AG04449 (cell line): ENCODE measurements around the gene ARL1.

Source experiments
- CTCF ChIA-PET: fragments of 350-600 bp; formaldehyde crosslinking; extraction: SDS; loops from one replicate; lab custom pipeline; 2021; ENCODE audit warnings: antibody characterized with exemption; lab: Yijun Ruan, JAX
- POLR2A ChIA-PET: fragments of 400-600, 350-600 bp; formaldehyde crosslinking; extraction: SDS; loops from one replicate; lab custom pipeline; 2020; ENCODE audit warnings: antibody characterized with exemption, inconsistent platforms; lab: Yijun Ruan, JAX
- DNase-seq: peaks from one replicate; pipeline ENCODE4 v3.0.0-alpha.2; 2010; ENCODE audit warnings: low read depth, low spot score
- H3K4me3 ChIP-seq: 2 replicates; pipeline ENCODE4 v1.5.1; 2011; ENCODE audit warnings: low read depth, mild to moderate bottlenecking, control low read depth, low read length
- TF ChIP-seq, protein P1 (sequence below): IDR thresholded peaks from one replicate; pipeline ENCODE4 v1.5.1; 2011; ENCODE audit warnings: mild to moderate bottlenecking, moderate library complexity, low read length, control low read depth, inconsistent platforms; ENCODE audit not compliant: insufficient read depth; ENCODE audit errors: missing control alignments

ARL1 gene

DNA sequence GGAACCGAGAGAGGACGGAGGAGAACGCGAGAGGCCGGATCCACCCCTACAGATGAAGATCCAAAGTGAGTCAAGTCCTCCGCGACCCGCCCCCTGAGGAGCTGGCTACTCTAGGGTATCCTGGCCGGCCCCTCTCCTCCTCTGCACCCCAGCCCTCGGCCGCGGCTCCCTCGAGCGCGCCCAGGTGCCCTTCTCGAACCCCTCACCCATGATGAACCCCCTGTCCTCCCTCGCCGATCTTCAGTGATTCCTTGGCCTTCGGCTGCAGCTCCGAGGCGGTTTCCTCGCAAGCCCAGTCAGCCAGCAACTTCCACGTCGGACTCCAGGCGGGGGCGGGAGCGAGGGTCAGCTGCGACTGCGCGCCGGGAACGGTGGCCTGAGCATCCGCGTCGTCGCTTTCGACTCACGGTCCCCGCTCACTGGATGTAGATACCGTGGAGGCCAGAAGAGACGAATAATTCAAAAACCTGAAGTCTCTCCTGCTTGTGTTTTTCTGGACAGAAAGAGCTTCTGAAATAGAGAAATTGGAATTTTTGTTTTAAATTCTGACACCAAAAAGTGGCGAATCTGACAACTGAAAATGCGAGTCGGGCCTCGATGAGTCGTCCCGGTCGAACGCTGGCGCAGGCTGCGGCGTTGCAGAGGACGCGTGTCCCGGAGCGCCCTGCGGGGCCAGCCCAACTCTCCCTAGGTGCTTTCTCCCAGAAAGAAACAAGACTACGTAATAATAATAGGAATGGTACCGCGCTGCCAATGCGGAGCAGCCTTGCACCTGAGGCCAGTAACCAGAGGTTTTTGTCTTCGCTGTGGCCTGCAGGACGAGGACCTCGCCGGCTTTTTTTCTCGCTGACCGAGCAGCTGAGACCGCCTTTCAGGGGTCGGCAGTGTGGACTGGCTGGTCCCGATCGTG is at the start of gene ARL1:
Gene ARL1, minus strand, starts transcription at position 337 of the 910 bp plus-strand sequence. Its CDS starts 127 bp downstream, at position 210.
- peak; percentile 45 for DNase-seq

DNA sequence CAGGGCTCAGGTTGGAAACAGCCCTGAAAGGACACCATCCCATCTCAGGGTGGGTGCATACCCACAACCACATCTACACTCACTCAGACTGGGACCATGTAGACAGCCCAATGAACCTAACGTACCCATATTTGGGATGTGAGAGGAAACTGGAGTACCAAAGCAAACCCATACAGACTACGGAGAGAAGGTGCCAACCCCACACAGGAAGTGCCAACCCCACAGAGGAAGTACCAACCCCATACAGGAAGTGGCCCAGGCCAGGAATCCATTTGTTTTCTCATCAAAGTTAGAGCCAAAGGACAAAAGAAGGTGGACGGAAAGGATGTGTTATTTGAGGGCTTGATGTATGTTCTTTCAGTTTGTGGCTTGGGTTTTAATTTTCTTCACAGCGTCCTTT is 48.1 kb upstream of the ARL1 start:
- POLR2A ChIA-PET, result no interaction called here
- H3K4me3 ChIP-seq, result no peak overlapping the region
- TF ChIP-seq, protein P1, sequence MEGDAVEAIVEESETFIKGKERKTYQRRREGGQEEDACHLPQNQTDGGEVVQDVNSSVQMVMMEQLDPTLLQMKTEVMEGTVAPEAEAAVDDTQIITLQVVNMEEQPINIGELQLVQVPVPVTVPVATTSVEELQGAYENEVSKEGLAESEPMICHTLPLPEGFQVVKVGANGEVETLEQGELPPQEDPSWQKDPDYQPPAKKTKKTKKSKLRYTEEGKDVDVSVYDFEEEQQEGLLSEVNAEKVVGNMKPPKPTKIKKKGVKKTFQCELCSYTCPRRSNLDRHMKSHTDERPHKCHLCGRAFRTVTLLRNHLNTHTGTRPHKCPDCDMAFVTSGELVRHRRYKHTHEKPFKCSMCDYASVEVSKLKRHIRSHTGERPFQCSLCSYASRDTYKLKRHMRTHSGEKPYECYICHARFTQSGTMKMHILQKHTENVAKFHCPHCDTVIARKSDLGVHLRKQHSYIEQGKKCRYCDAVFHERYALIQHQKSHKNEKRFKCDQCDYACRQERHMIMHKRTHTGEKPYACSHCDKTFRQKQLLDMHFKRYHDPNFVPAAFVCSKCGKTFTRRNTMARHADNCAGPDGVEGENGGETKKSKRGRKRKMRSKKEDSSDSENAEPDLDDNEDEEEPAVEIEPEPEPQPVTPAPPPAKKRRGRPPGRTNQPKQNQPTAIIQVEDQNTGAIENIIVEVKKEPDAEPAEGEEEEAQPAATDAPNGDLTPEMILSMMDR, result no peak
- CTCF ChIA-PET, result no interaction called here
- no peak for DNase-seq

More for the DNA sequence above, at the start of gene ARL1:
- TF ChIP-seq, protein P1, result no peak
- H3K4me3 ChIP-seq, result peak within 1 kb of the TSS; percentile 93
- CTCF ChIA-PET, result interaction anchor here (0.8 to 1.8 kb wide), 4 partner anchors 10 to 424 kb away, joined by 3 to 5 read pairs (median 4); partner anchors contain the start of gene GNPTAB
- POLR2A ChIA-PET, result interaction anchor here (0.9 to 1.5 kb wide), 4 partner anchors 18 to 448 kb away, joined by 3 to 6 read pairs (median 4); no protein-coding TSS in a partner anchor

DNA sequence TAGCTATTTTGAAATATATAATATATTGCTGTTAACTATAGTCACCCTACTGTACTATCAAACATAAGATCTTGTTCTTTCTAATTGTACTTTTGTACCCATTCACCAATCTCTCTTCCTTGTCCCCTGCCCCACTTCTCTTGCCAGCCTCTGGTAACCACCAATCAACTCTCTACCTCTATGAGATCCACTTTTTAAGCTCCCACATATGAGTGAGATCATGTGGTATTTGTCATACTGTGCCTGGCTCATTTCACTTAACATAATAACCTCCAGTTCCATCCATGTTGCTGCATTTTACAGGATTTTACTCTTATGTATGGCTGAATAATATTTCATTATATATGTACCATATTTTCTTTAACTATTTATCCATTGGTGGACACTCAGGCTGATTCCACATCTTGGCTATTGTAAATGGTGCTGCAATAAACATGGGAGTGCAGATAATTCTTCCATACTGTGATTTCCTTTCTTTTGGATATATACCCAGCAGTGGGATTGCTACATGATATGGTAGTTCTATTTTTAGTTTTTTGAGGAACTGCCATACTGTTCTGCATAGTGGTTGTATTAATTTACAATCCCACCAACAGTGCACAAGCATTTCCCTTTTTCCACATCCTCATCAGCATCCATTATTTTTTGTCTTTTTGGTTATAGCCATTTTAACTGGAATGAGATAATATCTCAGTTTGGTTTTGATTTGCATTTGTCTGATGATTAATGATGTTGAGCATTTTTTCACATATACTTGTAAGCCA is 34.1 kb upstream of the ARL1 start:
- ChIA-PET CTCF (no interaction called here), POLR2A (no interaction called here)

DNA sequence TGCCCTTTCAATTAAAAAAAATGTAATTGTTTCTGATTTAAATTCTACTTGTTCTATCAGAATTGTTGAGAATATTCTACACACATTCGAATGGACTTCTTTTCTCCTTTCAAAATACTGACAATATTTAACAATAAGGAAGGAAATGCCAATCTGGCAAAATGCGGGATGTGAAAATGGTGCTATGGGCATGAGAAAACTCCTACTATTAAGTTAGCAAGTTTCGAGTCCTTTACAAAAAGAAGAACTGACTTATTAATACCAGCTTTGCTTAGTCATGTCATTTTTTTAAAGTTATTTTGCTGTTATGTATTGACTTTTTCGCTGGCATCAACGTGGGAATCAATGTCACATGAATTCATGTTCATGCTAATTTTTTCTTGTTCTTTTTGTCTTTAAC is 31.7 kb upstream of the ARL1 start:
- TF ChIP-seq, protein P1, result no peak
- POLR2A ChIA-PET, result no interaction called here
- no peak overlapping the region for H3K4me3 ChIP-seq
- CTCF ChIA-PET, result no interaction called here
- no peak for DNase-seq

More for the DNA sequence above, 34.1 kb upstream of the ARL1 start:
- DNase-seq, result no peak
- no peak overlapping the region for H3K4me3 ChIP-seq
- TF ChIP-seq, protein P1, result no peak

DNA sequence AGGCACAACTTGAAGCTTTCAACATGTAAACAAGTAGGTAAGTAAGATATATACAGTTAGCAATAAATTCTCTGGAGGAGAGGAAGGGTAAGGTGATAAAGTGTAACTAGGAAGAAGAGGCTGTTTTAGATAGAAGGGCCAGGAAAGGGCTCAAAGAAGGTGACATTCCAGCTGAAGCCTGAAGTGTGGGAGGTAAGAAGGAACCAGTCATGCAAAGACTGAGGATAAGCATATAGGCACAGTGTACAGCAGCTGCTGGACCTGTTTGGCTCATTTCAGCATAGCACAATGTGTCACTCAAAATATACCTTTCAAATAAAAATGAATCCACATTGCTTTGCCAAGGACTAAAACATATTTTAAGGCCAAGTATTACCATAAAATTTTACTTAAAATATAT is 28.6 kb upstream of the ARL1 start:
- ChIA-PET POLR2A (no interaction called here), CTCF (no interaction called here)
- DNase-seq, result no peak
- no peak overlapping the region for H3K4me3 ChIP-seq
- TF ChIP-seq, protein P1, result no peak

DNA sequence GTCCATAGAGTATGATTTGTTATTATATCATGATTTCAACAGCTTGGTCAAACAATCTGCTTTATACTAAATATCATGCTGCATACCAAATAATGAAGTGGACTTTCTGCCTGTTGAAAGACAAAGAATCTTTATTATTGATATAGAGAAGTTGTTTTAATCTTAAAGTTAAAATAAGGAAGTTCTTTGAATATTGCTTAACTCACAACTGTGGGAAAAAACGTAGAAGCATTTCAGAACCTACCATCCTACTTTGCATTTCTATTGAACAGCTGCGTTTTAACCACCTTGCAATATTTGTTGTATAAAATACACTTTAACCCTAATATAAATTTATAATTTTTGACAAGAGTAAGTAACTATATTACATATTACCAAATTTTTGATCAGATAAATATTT is 22.9 kb upstream of the ARL1 start:
- no peak overlapping the region for H3K4me3 ChIP-seq
- CTCF ChIA-PET, result no interaction called here
- POLR2A ChIA-PET, result no interaction called here
- no peak for DNase-seq
- TF ChIP-seq, protein P1, result no peak
